CD4-positive, alpha-beta T cell (primary cell): ENCODE measurements around the gene CLSTN3. TPM values are rescaled to one million over a fixed set of nuclear protein-coding genes. Genes with fewer than 3 reads are reported as not detected.

ENCODE experiments used
- ATAC-seq: fragments of 200-7000 bp; cut with Tn5 transposase; one replicate; pipeline ENCODE4 v1.10.0; 2022; ENCODE audit warnings: mild to moderate bottlenecking; ENCODE audit not compliant: poor library complexity
- CTCF ChIA-PET: fragments of 350-600 bp; sonication (Branson Sonifier 250); formaldehyde crosslinking; loops from one replicate; lab custom pipeline; 2021; ENCODE audit warnings: antibody characterized with exemption, inconsistent platforms; lab: Charles Lee
- POLR2A ChIA-PET: fragments of 350-600 bp; sonication (Branson Sonifier 250); formaldehyde crosslinking; loops from one replicate; lab custom pipeline; 2021; ENCODE audit warnings: antibody characterized with exemption, inconsistent platforms; lab: Charles Lee
- DNase-seq, 14 experiments: peaks; one replicate each; pipeline ENCODE4 v3.0.0-alpha.2; 2013 to 2020; ENCODE audit warnings: mixed read lengths in 2 of 14
- H3K27ac ChIP-seq, 2 donors: one replicate each; pipeline versions ENCODE4 v1.5.1 to v1.7.0; 2013; ENCODE audit warnings: low read length in 2 of 2, low read depth in 1 of 2, mild to moderate bottlenecking in 1 of 2
- H3K27me3 ChIP-seq, 2 experiments: 1 replicate in 1 of 2; 2 replicates in 1 of 2; pipeline versions ENCODE4 v1.6.1 to v1.7.0; 2013; ENCODE audit warnings: low read length in 2 of 2, control low read depth in 1 of 2, mild to moderate bottlenecking in 1 of 2, moderate library complexity in 1 of 2; ENCODE audit not compliant: insufficient read depth in 2 of 2, control insufficient read depth in 1 of 2
- H3K36me3 ChIP-seq: one replicate; pipeline ENCODE4 v1.6.1; 2013; ENCODE audit warnings: low read length, control low read depth; ENCODE audit not compliant: insufficient read depth
- H3K4me1 ChIP-seq: one replicate; pipeline ENCODE4 v1.6.1; 2013; ENCODE audit warnings: low read length, control low read depth; ENCODE audit not compliant: insufficient read depth
- H3K4me3 ChIP-seq: one replicate; pipeline ENCODE4 v1.5.1; 2013; ENCODE audit warnings: mild to moderate bottlenecking, low read length, moderate library complexity
- H3K9me3 ChIP-seq, 2 experiments: 1 replicate in 1 of 2; 2 replicates in 1 of 2; pipeline versions ENCODE4 v1.6.1 to v1.7.0; 2013; ENCODE audit warnings: low read length in 2 of 2, mild to moderate bottlenecking in 2 of 2, control low read depth in 1 of 2, moderate library complexity in 1 of 2; ENCODE audit not compliant: control insufficient read depth in 1 of 2, insufficient read depth in 1 of 2
- H3K27ac Mint-ChIP-seq: one replicate; pipeline ENCODE4 v1.8.0; 2020; ENCODE audit warnings: mixed read lengths
- H3K27me3 Mint-ChIP-seq: one replicate; pipeline ENCODE4 v1.8.0; 2021; ENCODE audit warnings: mixed read lengths
- H3K36me3 Mint-ChIP-seq: one replicate; pipeline ENCODE4 v1.8.0; 2021; ENCODE audit warnings: low read depth, mixed read lengths
- H3K4me1 Mint-ChIP-seq: one replicate; pipeline ENCODE4 v1.8.0; 2021; ENCODE audit warnings: low read depth, mixed read lengths
- H3K4me3 Mint-ChIP-seq: one replicate; pipeline ENCODE4 v1.8.0; 2020; ENCODE audit warnings: mild to moderate bottlenecking, mixed read lengths
- H3K9me3 Mint-ChIP-seq: one replicate; pipeline ENCODE4 v1.8.0; 2020; ENCODE audit warnings: mixed read lengths
- intact Hi-C, 2 experiments: fragments of 100-400 bp; cut with DNase I in 1 of 2; cut with micrococcal nuclease in 1 of 2; formaldehyde crosslinking; loops; one replicate each; pipeline versions ENCODE4 v1.15.1 to v1.9.0; 2023 to 2025; cut with DNase I, micrococcal nuclease
- total RNA-seq, 174 experiments: library from RNA in 2 of 174; stranded (reverse) in 2 of 174; gene quantifications; one replicate each; pipeline ENCODE4 v1.2.3 and lab custom pipeline; 2021 to 2026
- TF ChIP-seq, protein P1 (sequence below): fragments of 200-600 bp; IDR thresholded peaks from one replicate; pipeline ENCODE4 v1.8.0; 2022; ENCODE audit warnings: antibody characterized with exemption, mild to moderate bottlenecking

The CLSTN3 gene
- total RNA-seq, 2 experiments from 2014 or later = 29.1 to 33.9 TPM

DNA sequence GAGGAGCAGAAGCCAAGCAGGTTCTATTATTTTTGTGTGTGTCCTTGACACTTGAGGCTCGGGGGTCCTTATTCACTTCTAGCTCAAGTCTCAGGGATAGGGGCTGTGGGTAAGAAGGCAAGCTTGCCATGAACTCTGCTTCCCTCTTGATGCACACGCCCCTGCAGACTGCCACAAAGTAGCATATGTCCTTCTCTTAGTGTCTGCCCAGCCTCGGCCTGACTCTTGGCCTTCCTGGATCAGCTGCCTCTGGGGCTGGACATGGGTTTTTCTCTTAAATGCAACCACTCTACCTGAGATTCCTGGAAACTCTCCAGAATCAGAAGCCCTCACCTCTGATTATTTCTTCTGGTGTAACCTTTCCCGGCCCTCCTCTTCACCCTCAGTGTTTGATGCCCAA lies 31.2 kb downstream of the CLSTN3 start:
- no peak overlapping the region for H3K4me3 ChIP-seq
- no peaks in the 10 kb centered on the region for H3K9me3 Mint-ChIP-seq
- ATAC-seq = no peak
- H3K4me3 Mint-ChIP-seq = no peak overlapping the region
- no peaks in the 10 kb centered on the region for H3K9me3 ChIP-seq
- peaks cover 0 to 4% of the 10 kb centered on the region in 2 experiments for H3K27me3 ChIP-seq
- ChIA-PET CTCF (no interaction called here), POLR2A (no interaction called here)
- H3K36me3 Mint-ChIP-seq = peaks cover 12% of the 10 kb centered on the region
- TF ChIP-seq, protein P1, sequence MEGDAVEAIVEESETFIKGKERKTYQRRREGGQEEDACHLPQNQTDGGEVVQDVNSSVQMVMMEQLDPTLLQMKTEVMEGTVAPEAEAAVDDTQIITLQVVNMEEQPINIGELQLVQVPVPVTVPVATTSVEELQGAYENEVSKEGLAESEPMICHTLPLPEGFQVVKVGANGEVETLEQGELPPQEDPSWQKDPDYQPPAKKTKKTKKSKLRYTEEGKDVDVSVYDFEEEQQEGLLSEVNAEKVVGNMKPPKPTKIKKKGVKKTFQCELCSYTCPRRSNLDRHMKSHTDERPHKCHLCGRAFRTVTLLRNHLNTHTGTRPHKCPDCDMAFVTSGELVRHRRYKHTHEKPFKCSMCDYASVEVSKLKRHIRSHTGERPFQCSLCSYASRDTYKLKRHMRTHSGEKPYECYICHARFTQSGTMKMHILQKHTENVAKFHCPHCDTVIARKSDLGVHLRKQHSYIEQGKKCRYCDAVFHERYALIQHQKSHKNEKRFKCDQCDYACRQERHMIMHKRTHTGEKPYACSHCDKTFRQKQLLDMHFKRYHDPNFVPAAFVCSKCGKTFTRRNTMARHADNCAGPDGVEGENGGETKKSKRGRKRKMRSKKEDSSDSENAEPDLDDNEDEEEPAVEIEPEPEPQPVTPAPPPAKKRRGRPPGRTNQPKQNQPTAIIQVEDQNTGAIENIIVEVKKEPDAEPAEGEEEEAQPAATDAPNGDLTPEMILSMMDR = no peak
- no peak for DNase-seq
- H3K4me1 Mint-ChIP-seq = peaks cover 13% of the 10 kb centered on the region
- H3K36me3 ChIP-seq = peaks cover 16% of the 10 kb centered on the region
- intact Hi-C loops = no loop called here
- no peak overlapping the region for H3K27ac ChIP-seq
- H3K27ac Mint-ChIP-seq = no peak overlapping the region
- H3K27me3 Mint-ChIP-seq = peaks cover 23% of the 10 kb centered on the region
- peaks cover 8% of the 10 kb centered on the region for H3K4me1 ChIP-seq

DNA sequence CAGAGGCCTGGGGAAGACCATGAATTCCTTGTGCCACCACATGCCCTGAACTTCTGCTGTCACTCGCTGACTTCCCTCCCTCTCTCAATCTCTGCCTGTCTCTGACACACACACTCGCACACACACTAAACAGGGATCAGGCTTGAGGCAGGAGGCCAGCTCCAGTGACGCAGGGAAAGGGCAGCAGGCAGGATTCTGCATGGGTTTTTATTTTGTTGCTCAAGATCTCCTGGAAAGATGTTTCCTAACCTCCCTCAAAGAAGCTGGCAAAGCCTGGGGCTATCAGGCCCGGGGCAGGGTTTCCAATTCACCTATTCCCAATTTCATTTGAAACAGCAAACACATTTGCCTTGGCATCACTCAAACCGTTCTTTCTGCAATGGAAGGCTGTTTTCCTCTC lies 31.6 kb downstream of the CLSTN3 start:
- peaks cover 8% of the 10 kb centered on the region for H3K4me1 ChIP-seq
- H3K4me1 Mint-ChIP-seq = peaks cover 13% of the 10 kb centered on the region
- no peaks in the 10 kb centered on the region for H3K9me3 ChIP-seq
- TF ChIP-seq, protein P1 = no peak
- ATAC-seq (no peak), DNase-seq (no peak)
- peaks cover 28% of the 10 kb centered on the region for H3K27me3 Mint-ChIP-seq
- H3K27me3 ChIP-seq = peaks cover 0 to 4% of the 10 kb centered on the region in 2 experiments
- CTCF ChIA-PET = interaction anchor here (0.8 kb wide), 1 partner anchor 20 kb away, joined by 3 read pairs; no protein-coding TSS in a partner anchor
- no peaks in the 10 kb centered on the region for H3K9me3 Mint-ChIP-seq
- no peak overlapping the region for H3K27ac Mint-ChIP-seq
- no peak overlapping the region for H3K4me3 Mint-ChIP-seq
- H3K27ac ChIP-seq = no peak overlapping the region
- intact Hi-C loops = no loop called here
- peaks cover 12% of the 10 kb centered on the region for H3K36me3 ChIP-seq
- POLR2A ChIA-PET = interaction anchor here (1.0 kb wide), 1 partner anchor 27 kb away, joined by 4 read pairs; no protein-coding TSS in a partner anchor
- H3K4me3 ChIP-seq = no peak overlapping the region
- peaks cover 10% of the 10 kb centered on the region for H3K36me3 Mint-ChIP-seq

DNA sequence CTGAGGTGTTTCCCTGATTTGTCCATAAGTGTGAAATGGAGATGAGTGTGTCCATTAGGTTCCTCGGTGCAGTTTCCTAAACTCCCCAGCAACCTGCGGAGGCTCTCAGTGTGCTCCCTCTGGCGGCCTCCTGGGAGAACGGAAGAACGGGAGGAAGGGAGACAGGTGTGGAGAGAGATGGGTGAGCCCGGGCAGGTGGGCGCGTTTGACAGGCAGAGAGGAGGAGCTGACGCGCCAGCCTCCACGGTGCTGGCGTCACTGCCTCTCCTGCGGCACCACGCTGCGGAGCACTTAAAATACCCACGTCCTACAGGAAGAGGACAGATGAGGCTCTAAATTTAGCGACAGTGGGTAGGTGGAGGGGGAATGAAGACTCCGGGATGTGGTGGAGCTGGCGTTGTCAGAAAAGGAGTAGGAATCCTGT lies 32.5 kb downstream of the CLSTN3 start:
- H3K36me3 ChIP-seq = peaks cover 3% of the 10 kb centered on the region
- peaks cover 0 to 4% of the 10 kb centered on the region in 2 experiments for H3K27me3 ChIP-seq
- Mint-ChIP-seq H3K9me3 (no peaks in the 10 kb centered on the region), H3K27me3 (peaks cover 32% of the 10 kb centered on the region), H3K4me1 (peaks cover 13% of the 10 kb centered on the region), H3K4me3 (peak overlapping the region; percentile 62), H3K36me3 (peaks cover 4% of the 10 kb centered on the region), H3K27ac (no peak overlapping the region)
- peak overlapping the region; percentile 19 for H3K4me3 ChIP-seq
- ChIA-PET CTCF (interaction anchor here (0.6 to 0.8 kb wide), 2 partner anchors 21 to 585 kb away, joined by 3 read pairs; no protein-coding TSS in a partner anchor), POLR2A (interaction anchor here (0.6 to 1.0 kb wide), 2 partner anchors 23 to 26 kb away, joined by 3 to 4 read pairs; no protein-coding TSS in a partner anchor)
- H3K4me1 ChIP-seq = peaks cover 8% of the 10 kb centered on the region
- TF ChIP-seq, protein P1 = peak; percentile 19
- intact Hi-C loops = no loop called here
- ATAC-seq (peak; percentile 87), DNase-seq (peak in 7 of 14 experiments; percentile 5 to 51 (median 22))
- no peak overlapping the region for H3K27ac ChIP-seq
- no peaks in the 10 kb centered on the region for H3K9me3 ChIP-seq
